ENCODE data around the gene HOXB2.
"Not testable (repeated sequence)": the region's sequence is repeated elsewhere in the genome, so short reads cannot be mapped to it uniquely, and the experiment has no call there.

The HOXB2 gene

GRCh38 chr17:48514477-48514876 lies 30.4 kb downstream of the HOXB2 start:
- DNase-seq = no peak
- peaks cover 42% of the 10 kb centered on the region for H3K4me1 Mint-ChIP-seq
- peaks cover 3% of the 10 kb centered on the region for H3K9me3 Mint-ChIP-seq
- no peak for TF ChIP-seq CTCF (IDR thresholded peaks at IDR 0.05)
- peaks cover 11% of the 10 kb centered on the region for H3K27me3 Mint-ChIP-seq (ENCODE audit: low read depth, poor library complexity)
- H3K4me3 Mint-ChIP-seq = no peak overlapping the region
- H3K27ac Mint-ChIP-seq = no peak overlapping the region
- peaks cover 3% of the 10 kb centered on the region for H3K36me3 Mint-ChIP-seq (ENCODE audit: low read depth)

GRCh38 chr17:48513666-48514455 lies 31.0 kb downstream of the HOXB2 start:
- Mint-ChIP-seq H3K27me3 (ENCODE audit: low read depth, poor library complexity) (peaks cover 11% of the 10 kb centered on the region), H3K27ac (peak overlapping the region; percentile 66), H3K36me3 (ENCODE audit: low read depth) (peaks cover 3% of the 10 kb centered on the region), H3K4me3 (no peak overlapping the region), H3K4me1 (peaks cover 39% of the 10 kb centered on the region), H3K9me3 (peaks cover 3% of the 10 kb centered on the region)
- TF ChIP-seq CTCF (IDR thresholded peaks at IDR 0.05) = no peak
- DNase-seq = no peak

- H3K36me3 Mint-ChIP-seq (ENCODE audit: low read depth) = peaks cover 3% of the 10 kb centered on the region
- H3K4me1 Mint-ChIP-seq = peaks cover 39% of the 10 kb centered on the region
- peaks cover 3% of the 10 kb centered on the region for H3K9me3 Mint-ChIP-seq
- TF ChIP-seq CTCF (IDR thresholded peaks at IDR 0.05) = no peak
- DNase-seq = no peak
- no peak overlapping the region for H3K4me3 Mint-ChIP-seq
- no peak overlapping the region for H3K27ac Mint-ChIP-seq
- H3K27me3 Mint-ChIP-seq (ENCODE audit: low read depth, poor library complexity) = peaks cover 11% of the 10 kb centered on the region
Observed at GRCh38 chr17:48513097-48513496, 31.8 kb downstream of the HOXB2 start.

GRCh38 chr17:48510761-48511604 lies 33.9 kb downstream of the HOXB2 start:
- H3K27ac Mint-ChIP-seq = no peak overlapping the region

GRCh38 chr17:48510381-48510760 lies 34.5 kb downstream of the HOXB2 start:
- H3K36me3 Mint-ChIP-seq (ENCODE audit: low read depth) = peaks cover 3% of the 10 kb centered on the region
- TF ChIP-seq CTCF (IDR thresholded peaks at IDR 0.05) = no peak
- no peak for DNase-seq
- peaks cover 3% of the 10 kb centered on the region for H3K9me3 Mint-ChIP-seq
- H3K4me3 Mint-ChIP-seq = no peak overlapping the region
- H3K27me3 Mint-ChIP-seq (ENCODE audit: low read depth, poor library complexity) = peaks cover 11% of the 10 kb centered on the region
- peaks cover 37% of the 10 kb centered on the region for H3K4me1 Mint-ChIP-seq
- H3K27ac Mint-ChIP-seq = no peak overlapping the region

More at GRCh38 chr17:48510761-48511604, 33.9 kb downstream of the HOXB2 start:
- H3K4me1 Mint-ChIP-seq = peaks cover 38% of the 10 kb centered on the region
- peaks cover 11% of the 10 kb centered on the region for H3K27me3 Mint-ChIP-seq (ENCODE audit: low read depth, poor library complexity)
- H3K4me3 Mint-ChIP-seq = no peak overlapping the region
- H3K36me3 Mint-ChIP-seq (ENCODE audit: low read depth) = peaks cover 3% of the 10 kb centered on the region
- no peak for TF ChIP-seq CTCF (IDR thresholded peaks at IDR 0.05)
- H3K9me3 Mint-ChIP-seq = peaks cover 3% of the 10 kb centered on the region
- no peak for DNase-seq

- H3K36me3 Mint-ChIP-seq (ENCODE audit: low read depth); H3K27ac Mint-ChIP-seq; H3K4me3 Mint-ChIP-seq; DNase-seq; H3K9me3 Mint-ChIP-seq: not testable (repeated sequence)
- peaks cover 37% of the 10 kb centered on the region for H3K4me1 Mint-ChIP-seq
- peaks cover 11% of the 10 kb centered on the region for H3K27me3 Mint-ChIP-seq (ENCODE audit: low read depth, poor library complexity)
Observed at GRCh38 chr17:48509708-48510107, 35.2 kb downstream of the HOXB2 start.
